GM04504 (cell line): ENCODE measurements around the gene TPI1.

ENCODE experiments used
- DNase-seq: peaks from one replicate; pipeline ENCODE4 v3.0.0-alpha.2; 2012; ENCODE audit warnings: low read depth

The TPI1 gene

DNA sequence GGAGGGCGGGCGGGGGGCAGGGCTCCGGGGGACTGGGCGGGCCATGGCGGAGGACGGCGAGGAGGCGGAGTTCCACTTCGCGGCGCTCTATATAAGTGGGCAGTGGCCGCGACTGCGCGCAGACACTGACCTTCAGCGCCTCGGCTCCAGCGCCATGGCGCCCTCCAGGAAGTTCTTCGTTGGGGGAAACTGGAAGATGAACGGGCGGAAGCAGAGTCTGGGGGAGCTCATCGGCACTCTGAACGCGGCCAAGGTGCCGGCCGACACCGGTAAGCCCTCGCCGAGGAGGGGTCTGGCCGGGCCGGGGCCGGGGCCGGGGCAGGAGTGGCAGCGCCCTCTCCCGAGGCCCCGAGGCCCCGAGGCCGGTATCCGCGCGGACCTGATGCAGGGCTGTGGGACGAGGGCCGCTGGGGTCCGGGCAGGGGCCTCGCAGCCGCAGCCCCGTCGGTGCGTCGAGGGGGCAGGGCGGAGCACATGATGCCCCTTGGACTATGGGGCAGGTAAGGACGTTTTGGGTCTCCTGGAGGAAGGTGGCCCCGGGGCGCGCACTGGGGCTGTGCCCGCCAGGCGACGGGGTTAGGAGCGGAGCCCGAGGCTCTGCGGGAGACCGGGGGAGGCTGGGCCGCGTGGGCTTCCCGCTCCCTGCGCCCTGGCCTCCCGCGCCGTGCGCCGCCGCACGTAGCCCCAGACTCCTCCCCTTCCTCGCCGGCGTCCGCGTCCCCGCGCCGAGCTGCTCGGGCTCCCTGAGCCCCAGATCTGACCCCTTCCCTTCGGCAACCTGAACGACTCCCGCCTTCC lies at the start of gene TPI1:
TPI1 (plus strand) TSS at position 119 of the 798 bp plus-strand sequence; CDS start at position 155, 36 bp downstream.
- peak; percentile 48 for DNase-seq

DNA sequence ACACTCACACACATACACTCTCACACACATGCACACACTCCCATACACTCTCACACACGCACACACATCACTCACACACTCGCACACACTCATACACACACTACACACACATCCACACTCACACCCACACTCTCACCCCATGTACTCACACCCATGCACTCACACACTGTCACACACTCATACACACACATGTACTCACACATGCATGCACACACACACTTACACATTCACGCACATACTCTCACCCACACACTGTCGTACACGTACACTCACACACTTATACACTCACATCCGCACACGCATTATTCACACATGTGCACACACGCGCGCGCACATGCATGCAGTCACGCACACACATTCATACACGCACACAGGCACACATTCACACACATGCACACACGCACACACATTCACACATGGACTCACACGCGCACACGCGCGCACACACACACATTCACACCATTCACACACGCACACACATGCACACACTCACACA lies 49.6 kb upstream of the TPI1 start:
- DNase-seq, result no peak

DNA sequence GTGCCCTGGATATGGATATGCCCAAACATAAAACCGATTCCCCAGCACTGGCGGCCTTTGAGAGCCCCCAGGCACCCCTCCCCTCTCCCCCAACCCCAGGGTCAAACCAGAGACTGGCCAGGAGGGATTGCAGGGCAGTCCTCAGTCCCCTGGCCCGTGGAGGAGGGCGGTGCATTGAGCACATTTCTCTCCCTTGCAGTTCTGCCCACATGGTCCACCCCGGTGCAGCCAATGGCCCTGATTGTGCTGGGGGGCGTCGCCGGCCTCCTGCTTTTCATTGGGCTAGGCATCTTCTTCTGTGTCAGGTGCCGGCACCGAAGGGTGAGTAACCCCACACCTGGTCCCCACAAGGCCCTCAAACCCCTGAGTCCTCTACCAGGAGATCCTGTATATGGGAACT lies 49.1 kb upstream of the TPI1 start:
- DNase-seq, result no peak

DNA sequence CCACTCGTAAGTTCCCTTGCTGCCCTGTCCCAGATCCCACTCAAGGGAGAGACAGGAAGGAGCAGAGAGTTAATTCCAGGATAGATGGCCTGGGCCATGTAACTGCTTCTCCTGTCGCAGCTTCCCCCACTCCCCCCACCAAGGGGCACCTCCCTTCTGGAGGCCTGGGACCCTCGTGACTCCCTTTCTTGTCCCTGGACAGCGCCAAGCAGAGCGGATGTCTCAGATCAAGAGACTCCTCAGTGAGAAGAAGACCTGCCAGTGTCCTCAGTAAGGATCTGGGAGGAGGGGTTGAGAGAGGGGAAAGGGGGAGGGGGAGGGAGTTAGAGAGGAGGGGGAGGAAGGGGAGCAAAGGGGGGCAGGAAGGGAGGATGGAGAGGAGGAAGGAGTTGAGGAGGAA lies 48.7 kb upstream of the TPI1 start:
- no peak for DNase-seq

DNA sequence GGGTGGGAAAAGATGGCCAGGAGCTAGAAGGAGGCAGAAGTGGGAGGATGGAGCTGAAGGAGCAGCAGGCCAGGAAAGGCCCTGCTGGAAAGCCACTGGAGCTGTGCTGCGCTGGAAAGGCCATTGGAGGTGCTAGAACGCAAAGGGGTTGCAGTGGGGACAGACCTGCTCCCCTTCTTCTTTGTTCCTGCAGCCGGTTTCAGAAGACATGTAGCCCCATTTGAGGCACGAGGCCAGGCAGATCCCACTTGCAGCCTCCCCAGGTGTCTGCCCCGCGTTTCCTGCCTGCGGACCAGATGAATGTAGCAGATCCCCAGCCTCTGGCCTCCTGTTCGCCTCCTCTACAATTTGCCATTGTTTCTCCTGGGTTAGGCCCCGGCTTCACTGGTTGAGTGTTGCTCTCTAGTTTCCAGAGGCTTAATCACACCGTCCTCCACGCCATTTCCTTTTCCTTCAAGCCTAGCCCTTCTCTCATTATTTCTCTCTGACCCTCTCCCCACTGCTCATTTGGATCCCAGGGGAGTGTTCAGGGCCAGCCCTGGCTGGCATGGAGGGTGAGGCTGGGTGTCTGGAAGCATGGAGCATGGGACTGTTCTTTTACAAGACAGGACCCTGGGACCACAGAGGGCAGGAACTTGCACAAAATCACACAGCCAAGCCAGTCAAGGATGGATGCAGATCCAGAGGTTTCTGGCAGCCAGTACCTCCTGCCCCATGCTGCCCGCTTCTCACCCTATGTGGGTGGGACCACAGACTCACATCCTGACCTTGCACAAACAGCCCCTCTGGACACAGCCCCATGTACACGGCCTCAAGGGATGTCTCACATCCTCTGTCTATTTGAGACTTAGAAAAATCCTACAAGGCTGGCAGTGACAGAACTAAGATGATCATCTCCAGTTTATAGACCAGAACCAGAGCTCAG lies 48.0 kb upstream of the TPI1 start:
- DNase-seq, result no peak

DNA sequence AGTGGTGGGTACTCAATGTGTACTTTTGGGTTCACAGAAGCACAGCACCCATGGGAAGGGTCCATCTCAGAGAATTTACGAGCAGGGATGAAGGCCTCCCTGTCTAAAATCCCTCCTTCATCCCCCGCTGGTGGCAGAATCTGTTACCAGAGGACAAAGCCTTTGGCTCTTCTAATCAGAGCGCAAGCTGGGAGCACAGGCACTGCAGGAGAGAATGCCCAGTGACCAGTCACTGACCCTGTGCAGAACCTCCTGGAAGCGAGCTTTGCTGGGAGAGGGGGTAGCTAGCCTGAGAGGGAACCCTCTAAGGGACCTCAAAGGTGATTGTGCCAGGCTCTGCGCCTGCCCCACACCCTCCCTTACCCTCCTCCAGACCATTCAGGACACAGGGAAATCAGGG lies 47.2 kb upstream of the TPI1 start:
- no peak for DNase-seq

DNA sequence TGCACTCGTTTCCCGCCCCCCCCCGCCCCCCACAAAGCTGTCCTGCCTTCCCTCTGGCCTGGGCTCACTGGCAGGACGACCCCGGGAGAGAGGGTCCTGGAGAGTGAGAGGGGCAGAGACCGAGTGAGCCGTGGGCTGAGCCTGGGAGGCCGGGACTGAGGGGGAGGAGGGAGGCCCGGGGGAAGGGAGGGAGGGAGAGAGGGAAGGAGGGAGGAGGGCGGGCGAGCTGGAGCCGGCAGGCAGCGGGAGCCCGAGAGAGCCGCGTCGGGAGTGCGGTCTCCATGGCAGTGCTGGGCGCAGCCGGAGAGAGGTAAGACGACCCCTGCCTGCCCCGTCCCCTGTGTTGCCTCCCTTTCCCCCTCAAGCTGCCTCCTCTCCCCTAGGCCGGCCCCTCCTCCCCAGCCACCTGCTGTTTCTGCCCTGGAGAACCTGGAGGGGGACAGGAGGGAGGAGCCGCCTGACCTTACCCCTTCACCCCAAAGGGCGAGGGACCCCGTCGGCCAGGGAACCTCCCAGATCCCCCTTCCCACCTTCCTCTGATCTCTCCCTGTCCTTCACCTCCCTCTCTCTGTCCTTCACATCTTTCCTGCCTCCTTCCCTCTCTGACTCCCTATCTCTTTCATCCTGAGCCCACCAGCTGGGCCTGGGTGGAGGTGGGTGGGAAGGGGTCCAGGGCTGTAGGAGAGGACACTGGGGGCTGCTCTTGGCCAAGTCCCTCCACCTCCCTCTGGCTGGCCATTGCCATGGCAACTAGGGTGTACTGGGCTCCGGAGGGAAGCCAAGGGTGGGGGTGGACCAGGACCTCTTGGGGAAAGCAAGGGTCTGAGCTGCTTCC lies 45.5 kb upstream of the TPI1 start, which contains the start of gene GPR162:
GPR162 (plus strand) TSS at position 231 of the 835 bp plus-strand sequence. CDS start 2,078 bp downstream, outside the sequence.
- no peak for DNase-seq

DNA sequence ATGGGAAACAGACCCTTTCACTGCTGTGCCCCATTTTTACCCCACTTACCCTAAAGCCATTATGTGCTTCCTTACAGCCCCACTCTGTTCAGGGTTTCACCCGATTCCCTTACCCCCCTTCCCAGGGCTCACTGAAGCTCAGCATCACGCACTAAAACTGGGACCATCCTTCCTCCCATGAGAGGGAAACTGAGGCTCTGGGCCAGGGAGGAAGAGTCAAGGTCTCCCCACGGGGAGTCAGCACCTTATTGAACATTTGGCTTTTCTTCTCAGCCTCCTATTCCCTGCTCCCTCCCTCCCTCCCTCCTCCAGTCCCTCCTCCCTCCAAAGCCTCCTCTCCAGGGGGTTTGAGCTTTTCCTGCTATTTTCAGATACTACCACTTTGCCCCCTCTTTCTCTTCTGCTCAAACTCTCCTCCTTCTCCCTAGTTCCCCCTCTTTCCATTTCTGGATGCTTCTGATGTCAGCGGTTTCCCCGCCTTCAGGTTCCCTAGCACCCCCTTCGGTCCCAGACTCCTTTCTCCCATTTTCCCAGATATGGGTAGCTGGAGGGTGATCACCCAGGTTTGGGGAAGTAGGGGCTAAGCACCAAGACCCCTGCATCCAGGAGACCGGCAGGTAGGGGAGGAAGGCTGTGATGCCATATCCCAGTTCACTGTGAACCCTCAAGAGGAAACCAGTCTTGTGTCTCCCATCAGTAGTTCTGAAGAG lies 44.8 kb upstream of the TPI1 start:
- no peak for DNase-seq

DNA sequence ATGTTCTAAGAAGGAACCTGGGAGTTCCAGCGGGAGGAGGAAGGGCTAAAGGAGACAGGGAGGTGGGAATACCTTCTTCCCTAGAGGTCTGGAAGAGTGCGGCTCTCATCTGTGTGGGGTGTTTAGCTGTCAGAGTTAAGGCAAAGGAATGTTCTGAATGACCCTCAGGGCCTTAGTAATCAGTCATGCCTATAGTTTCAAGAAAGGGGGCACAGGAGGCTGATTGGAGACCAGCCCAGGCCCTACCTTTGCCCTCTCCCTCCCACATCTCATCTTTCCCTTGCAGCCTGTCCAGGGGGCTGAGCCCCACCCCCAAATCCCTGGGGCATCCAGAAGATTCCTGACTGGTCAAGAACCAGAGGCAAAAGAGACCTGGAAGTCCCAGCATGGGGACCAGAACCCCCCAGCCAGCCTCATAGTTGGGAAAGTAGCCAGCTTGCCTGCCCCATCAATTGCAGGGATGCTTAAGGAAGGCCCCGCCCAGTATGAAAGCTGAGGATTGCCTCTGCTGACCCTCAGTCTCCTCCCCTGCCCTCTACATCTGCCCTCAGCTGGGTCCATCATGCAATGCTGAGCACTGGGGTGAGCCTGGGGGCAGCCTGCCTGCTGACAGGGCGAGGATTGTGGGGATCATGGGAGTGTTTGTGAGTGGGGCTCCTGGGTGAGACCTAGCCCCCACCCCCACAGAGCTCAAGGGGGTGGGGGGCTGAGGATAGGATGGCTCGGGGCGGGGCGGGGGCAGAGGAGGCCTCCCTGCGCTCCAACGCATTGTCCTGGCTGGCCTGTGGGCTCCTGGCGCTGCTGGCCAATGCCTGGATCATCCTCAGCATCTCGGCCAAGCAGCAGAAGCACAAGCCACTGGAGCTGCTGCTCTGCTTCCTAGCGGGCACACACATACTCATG lies 43.9 kb upstream of the TPI1 start:
- no peak for DNase-seq

DNA sequence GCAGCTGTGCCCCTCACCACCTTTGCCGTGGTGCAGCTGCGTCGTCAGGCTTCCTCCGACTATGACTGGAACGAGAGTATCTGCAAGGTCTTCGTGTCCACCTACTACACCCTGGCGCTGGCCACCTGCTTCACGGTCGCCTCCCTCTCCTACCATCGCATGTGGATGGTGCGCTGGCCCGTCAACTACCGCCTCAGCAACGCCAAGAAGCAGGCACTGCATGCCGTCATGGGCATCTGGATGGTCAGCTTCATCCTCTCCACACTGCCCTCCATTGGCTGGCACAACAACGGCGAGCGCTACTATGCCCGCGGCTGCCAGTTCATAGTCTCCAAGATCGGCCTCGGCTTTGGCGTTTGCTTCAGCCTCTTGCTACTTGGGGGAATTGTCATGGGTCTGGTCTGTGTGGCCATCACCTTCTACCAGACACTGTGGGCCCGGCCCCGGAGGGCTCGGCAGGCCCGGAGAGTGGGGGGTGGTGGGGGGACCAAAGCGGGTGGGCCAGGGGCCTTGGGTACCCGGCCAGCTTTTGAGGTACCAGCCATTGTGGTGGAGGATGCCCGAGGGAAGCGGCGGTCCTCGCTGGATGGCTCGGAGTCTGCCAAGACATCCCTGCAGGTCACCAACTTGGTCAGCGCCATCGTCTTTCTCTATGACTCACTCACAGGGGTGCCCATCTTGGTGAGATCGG lies 43.1 kb upstream of the TPI1 start:
- no peak for DNase-seq

DNA sequence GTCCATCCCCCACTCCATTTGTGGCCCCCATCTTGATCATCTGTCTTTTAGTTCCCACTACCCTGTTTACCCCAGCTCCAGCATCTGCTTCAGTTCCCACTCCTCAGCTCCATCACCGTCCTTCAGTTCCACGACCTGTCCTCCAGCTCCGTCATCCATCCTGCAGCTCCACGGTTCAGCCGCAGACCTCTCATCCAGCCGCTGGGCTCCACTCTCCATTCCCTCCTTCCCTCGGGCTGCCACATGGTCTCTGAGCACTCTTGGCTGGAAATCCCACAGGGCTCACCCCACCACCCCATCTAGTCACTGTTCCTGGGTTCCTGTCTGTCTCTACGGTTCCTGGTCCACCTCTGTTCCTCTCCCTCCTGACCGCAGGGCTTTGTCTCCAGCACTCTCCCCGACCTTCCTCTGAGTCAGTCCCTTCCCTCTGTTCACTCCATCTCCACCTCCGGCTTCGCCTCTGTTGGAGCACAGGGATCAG lies 42.4 kb upstream of the TPI1 start:
- peak; percentile 11 for DNase-seq

DNA sequence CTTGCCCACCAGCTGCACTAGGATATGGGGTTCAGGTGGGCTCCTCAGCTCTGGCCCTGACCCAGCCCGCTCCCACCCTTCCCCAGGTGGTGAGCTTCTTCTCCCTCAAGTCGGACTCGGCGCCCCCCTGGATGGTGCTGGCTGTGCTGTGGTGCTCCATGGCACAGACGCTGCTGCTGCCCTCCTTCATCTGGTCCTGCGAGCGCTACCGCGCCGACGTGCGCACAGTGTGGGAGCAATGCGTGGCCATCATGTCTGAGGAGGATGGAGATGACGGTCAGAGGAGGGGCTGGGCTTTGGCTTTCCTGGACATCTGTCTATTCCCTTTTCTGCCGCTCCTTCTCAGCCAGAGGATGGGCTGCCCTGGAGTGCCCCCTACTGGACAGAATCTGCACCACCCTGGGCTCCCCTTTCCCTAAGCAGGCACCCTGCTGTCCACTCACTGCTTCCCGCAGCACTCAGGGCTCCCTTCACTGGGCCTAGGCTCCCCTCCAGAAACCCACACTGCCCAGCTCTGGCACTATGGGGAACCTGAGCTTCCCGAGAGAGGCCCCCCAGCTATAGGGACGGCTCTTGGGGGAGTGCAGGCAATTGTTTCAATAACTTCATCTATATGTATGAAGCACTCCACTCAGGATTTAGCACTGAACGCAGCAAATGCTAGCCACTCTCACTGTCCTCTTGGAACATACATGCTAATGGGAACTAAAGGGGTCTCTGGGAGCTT lies 41.8 kb upstream of the TPI1 start:
- DNase-seq, result peak; percentile 68

DNA sequence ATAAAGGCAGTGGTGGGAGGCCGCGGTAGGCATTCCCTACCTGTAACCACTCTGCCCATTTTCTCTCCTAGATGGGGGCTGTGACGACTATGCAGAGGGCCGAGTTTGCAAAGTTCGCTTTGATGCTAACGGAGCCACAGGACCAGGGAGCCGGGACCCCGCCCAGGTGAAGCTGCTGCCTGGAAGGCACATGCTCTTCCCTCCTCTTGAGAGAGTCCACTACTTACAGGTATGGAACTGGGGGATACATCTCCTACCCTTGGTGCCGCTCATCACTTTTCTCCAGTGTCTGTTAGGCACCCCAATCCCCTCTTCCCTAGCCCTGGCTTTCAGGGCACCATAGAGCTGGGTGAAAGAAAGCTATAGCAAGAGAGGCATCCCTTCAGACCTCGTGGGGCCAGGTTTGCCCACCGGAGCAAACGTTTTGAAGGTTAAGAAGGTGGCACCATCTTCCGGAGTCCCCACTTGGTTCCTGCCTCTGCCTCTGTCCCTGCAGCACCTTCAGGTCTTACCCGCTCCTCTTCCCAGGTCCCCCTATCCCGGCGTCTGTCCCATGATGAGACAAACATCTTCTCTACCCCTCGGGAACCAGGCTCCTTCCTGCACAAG lies 41.1 kb upstream of the TPI1 start:
- no peak for DNase-seq

DNA sequence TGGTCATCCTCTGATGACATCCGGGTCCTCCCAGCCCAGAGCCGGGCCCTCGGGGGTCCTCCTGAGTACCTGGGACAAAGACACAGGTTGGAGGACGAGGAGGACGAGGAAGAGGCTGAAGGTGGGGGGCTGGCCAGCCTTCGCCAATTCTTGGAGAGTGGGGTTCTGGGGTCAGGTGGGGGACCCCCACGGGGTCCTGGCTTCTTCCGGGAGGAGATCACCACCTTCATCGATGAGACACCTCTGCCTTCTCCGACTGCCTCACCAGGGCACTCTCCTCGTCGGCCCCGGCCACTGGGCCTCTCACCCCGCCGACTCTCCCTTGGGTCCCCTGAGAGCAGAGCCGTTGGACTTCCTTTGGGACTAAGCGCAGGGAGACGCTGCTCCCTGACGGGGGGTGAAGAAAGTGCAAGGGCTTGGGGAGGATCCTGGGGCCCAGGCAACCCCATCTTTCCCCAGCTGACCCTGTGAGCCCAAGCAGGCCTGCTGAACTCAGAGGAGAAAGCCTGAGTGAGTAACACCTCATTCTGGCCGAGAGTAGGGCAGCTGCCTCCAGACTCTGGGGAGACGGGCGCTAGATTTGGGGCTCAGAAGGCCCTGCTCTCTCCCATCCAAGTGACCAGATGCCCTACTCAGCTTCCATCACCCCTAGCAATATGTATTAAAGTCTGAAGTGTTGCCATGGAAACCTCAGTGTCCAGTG lies 40.4 kb upstream of the TPI1 start:
- no peak for DNase-seq

DNA sequence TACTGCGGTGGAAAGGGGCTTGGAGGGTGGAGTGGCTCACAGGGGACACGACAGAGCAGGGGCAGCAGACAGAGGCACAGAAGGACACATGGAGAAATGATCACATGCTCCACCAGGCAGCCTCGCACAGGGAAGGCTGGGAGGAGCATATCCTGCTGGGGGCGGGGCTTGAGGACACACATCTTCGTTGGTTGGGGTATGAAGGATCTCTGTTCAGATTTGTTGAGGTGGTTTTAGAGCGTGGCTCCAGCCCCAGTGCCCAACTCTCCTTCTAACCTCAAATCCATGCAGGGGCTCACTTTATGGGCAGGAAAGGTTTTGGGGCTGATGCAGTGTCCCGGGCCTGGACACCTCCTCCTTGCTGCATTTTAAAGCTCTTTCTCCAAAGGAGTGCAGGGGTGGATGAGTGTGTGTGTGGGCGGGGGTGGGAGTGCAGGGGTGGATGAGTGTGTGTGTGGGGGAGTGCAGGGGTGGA lies 39.9 kb upstream of the TPI1 start:
- no peak for DNase-seq

DNA sequence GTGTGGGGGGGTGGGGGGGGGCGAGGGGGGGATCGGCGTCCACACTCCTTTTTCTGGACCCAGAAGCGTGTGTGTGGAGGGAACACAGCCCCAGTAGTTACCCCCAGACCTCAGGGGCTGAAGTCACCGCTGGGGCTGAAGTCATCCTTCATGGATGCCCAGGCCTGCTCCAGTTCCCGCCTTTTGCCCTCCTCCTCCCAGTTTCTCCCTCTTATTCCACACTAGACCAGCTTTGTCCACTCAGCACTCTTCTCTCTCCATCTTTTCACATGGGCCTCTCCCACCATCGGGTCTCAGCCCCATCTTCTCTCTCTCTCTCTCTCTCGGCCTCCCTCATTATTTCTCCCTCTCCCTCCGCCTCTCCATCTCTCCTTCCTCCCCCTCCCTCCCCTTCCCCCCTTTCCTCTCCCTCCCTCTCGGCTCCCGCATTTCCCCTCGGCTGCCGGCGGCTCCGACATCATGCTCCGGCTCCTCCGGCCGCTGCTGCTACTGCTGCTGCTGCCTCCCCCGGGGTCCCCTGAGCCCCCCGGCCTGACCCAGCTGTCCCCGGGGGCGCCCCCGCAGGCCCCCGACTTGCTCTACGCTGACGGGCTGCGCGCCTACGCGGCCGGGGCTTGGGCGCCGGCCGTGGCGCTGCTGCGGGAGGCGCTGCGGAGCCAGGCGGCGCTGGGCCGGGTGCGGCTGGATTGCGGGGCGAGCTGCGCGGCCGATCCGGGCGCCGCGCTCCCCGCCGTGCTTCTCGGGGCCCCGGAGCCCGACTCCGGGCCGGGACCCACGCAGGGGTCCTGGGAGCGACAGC lies 39.1 kb upstream of the TPI1 start, which contains the start of gene P3H3:
P3H3 (plus strand) TSS at position 426 of the 799 bp plus-strand sequence; CDS start at position 460, 34 bp downstream.
- no peak for DNase-seq
